KMS-11 (cell line): ENCODE results near the gene MEGF10.

Experiments used
- H2AFZ ChIP-seq: fragments of 200-600 bp; sonication (generic); 2 replicates; pipeline ENCODE4 v1.6.1; 2016; ENCODE audit warnings: antibody characterized with exemption, mixed run types, low read depth
- H3K27ac ChIP-seq: fragments of 200-600 bp; sonication (generic); 2 replicates; pipeline ENCODE4 v1.6.1; 2016; ENCODE audit warnings: mild to moderate bottlenecking, mixed run types
- H3K27me3 ChIP-seq: fragments of 200-600 bp; sonication (generic); 2 replicates; pipeline ENCODE4 v1.6.1; 2017; ENCODE audit warnings: mild to moderate bottlenecking, low read depth, mixed run types, moderate library complexity; ENCODE audit not compliant: insufficient read depth
- H3K36me3 ChIP-seq: fragments of 200-600 bp; sonication (generic); 2 replicates; pipeline ENCODE4 v1.6.1; 2017; ENCODE audit warnings: mild to moderate bottlenecking, mixed run types; ENCODE audit not compliant: insufficient read depth
- H3K4me1 ChIP-seq: fragments of 200-600 bp; sonication (generic); 2 replicates; pipeline ENCODE4 v1.6.1; 2016; ENCODE audit warnings: mild to moderate bottlenecking, low read depth, mixed run types; ENCODE audit not compliant: poor library complexity, severe bottlenecking
- H3K4me2 ChIP-seq: fragments of 200-600 bp; sonication (generic); 2 replicates; pipeline ENCODE4 v1.7.0; 2016; ENCODE audit warnings: mild to moderate bottlenecking, mixed run types
- H3K4me3 ChIP-seq: fragments of 200-600 bp; sonication (generic); IDR thresholded peaks from 2 replicates; pipeline ENCODE4 v1.6.1; 2017; ENCODE audit warnings: low read depth, low read length, mixed read lengths; ENCODE audit not compliant: insufficient read depth
- H3K79me2 ChIP-seq: fragments of 200-600 bp; sonication (generic); 2 replicates; pipeline ENCODE4 v1.6.1; 2016; ENCODE audit warnings: low read depth, mixed run types; ENCODE audit not compliant: insufficient read depth
- H3K9ac ChIP-seq: fragments of 200-600 bp; sonication (generic); 2 replicates; pipeline ENCODE4 v1.6.1; 2016; ENCODE audit warnings: mild to moderate bottlenecking, mixed run types
- H4K20me1 ChIP-seq: fragments of 200-600 bp; sonication (generic); 2 replicates; pipeline ENCODE4 v1.6.1; 2016; ENCODE audit warnings: mild to moderate bottlenecking, mixed run types; ENCODE audit not compliant: insufficient read depth
- TF ChIP-seq, protein P1 (sequence below): fragments of 200-600 bp; sonication (generic); conservative IDR thresholded peaks from 2 replicates; pipeline ENCODE4 v1.6.1; 2017; ENCODE audit warnings: low read depth, mild to moderate bottlenecking, antibody characterized with exemption, low read length, moderate library complexity, mixed read lengths

MEGF10 gene

DNA sequence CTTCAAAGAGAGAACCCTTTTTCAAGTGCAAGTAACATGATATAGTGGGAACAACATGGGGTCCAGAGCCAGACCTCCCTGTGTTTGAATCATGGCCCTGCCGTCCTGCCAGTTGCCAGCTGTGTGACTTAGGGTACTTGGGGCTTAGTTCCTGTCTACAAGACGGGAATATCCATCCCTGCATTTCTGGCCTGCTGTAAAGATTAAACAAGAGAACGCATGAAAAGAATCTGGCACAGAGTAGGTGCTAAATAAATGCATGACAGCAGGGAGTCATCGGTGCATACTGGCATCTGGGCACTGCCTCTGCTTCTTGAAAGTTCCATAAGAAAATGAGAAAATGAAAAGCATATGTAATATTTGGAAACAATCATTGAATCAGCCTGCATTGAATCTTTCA lies 149.0 kb downstream of the MEGF10 start:
- Histone ChIP-seq H3K4me3 (no peak overlapping the region), H3K27ac (no peak overlapping the region), H3K9ac (no peak overlapping the region), H3K27me3 (no peaks in the 10 kb centered on the region), H3K4me1 (no peaks in the 10 kb centered on the region), H3K36me3 (no peaks in the 10 kb centered on the region), H3K4me2 (no peak overlapping the region), H3K79me2 (no peaks in the 10 kb centered on the region), H2AFZ (no peak overlapping the region), H4K20me1 (no peaks in the 10 kb centered on the region)
- TF ChIP-seq, protein P1, sequence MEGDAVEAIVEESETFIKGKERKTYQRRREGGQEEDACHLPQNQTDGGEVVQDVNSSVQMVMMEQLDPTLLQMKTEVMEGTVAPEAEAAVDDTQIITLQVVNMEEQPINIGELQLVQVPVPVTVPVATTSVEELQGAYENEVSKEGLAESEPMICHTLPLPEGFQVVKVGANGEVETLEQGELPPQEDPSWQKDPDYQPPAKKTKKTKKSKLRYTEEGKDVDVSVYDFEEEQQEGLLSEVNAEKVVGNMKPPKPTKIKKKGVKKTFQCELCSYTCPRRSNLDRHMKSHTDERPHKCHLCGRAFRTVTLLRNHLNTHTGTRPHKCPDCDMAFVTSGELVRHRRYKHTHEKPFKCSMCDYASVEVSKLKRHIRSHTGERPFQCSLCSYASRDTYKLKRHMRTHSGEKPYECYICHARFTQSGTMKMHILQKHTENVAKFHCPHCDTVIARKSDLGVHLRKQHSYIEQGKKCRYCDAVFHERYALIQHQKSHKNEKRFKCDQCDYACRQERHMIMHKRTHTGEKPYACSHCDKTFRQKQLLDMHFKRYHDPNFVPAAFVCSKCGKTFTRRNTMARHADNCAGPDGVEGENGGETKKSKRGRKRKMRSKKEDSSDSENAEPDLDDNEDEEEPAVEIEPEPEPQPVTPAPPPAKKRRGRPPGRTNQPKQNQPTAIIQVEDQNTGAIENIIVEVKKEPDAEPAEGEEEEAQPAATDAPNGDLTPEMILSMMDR = no peak

- no peak overlapping the region for H3K9ac ChIP-seq
- no peaks in the 10 kb centered on the region for H3K36me3 ChIP-seq
- no peaks in the 10 kb centered on the region for H4K20me1 ChIP-seq
- H3K4me1 ChIP-seq = no peaks in the 10 kb centered on the region
- no peaks in the 10 kb centered on the region for H3K27me3 ChIP-seq
- H3K4me3 ChIP-seq = no peak overlapping the region
- no peak overlapping the region for H3K4me2 ChIP-seq
- TF ChIP-seq, protein P1 = no peak
- no peak overlapping the region for H3K27ac ChIP-seq
- H3K79me2 ChIP-seq = no peaks in the 10 kb centered on the region
- no peak overlapping the region for H2AFZ ChIP-seq
Measured at GRCh38 chr5:127440831-127441230, 150.2 kb downstream of the MEGF10 start.

GRCh38 chr5:127441799-127442484 lies 151.3 kb downstream of the MEGF10 start:
- no peak overlapping the region for H3K9ac ChIP-seq
- TF ChIP-seq, protein P1 = peak; percentile 36; the same call in 1 of the 2 replicates
- no peak overlapping the region for H2AFZ ChIP-seq
- no peaks in the 10 kb centered on the region for H3K79me2 ChIP-seq
- H3K4me1 ChIP-seq = no peaks in the 10 kb centered on the region
- H3K4me3 ChIP-seq = no peak overlapping the region
- H4K20me1 ChIP-seq = no peaks in the 10 kb centered on the region
- no peaks in the 10 kb centered on the region for H3K36me3 ChIP-seq
- H3K4me2 ChIP-seq = no peak overlapping the region
- no peak overlapping the region for H3K27ac ChIP-seq
- no peaks in the 10 kb centered on the region for H3K27me3 ChIP-seq

DNA sequence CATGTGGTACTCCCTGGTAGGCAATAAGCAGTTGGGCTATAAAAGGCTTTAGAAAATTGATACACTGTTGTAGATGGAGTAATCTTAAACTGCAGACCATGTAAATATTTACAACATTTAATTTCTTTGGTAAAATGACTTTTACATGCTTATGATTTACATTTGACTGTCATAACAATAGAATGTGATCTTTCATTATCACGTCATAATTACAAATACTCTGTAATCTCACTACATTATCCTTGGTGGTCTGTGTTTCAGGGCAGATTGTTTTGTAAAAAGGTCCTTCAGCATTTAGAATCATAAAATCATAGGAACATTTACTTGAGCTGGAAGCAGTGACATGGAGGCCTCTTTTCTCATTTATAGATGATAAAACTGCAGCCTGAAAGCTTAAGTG lies 153.6 kb downstream of the MEGF10 start:
- H3K9ac ChIP-seq = no peak overlapping the region
- H3K27ac ChIP-seq = no peak overlapping the region
- no peaks in the 10 kb centered on the region for H3K36me3 ChIP-seq
- H3K27me3 ChIP-seq = no peaks in the 10 kb centered on the region
- H4K20me1 ChIP-seq = no peaks in the 10 kb centered on the region
- H3K4me1 ChIP-seq = no peaks in the 10 kb centered on the region
- no peak overlapping the region for H3K4me3 ChIP-seq
- TF ChIP-seq, protein P1 = no peak
- no peak overlapping the region for H3K4me2 ChIP-seq
- no peak overlapping the region for H2AFZ ChIP-seq
- H3K79me2 ChIP-seq = no peaks in the 10 kb centered on the region
